ENCODE data around the gene FAM76B.

FAM76B gene

DNA sequence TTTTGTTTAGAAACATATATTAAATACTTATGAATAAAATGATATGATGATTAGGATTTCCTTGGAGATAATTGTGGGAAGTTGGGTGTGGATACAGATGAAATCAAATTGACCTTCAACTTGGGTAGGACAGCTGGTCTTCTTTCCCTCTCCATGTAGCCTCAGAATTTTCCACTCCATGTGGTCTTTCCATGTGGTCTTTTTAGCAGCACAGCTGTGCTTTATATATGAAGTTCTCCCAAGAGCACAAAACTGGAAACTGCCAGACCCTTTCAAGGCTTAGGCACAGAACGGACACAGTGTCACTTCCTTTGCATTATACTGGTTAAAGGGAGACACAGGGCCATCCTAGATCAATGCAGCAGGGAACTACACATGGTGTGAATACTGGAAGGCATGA, 28.6 kb downstream of the FAM76B start:
- Mint-ChIP-seq H3K27ac (peak overlapping the region in 2 of 3 experiments; percentile 11 to 75), H3K27me3 (ENCODE audit: low read depth) (no peaks in the 10 kb centered on the region), H3K4me3 (no peak overlapping the region), H3K36me3 (ENCODE audit: low read depth) (no peaks in the 10 kb centered on the region), H3K4me1 (peaks cover 5% of the 10 kb centered on the region), H3K9me3 (peaks cover 2% of the 10 kb centered on the region)
- TF ChIP-seq, protein P1, sequence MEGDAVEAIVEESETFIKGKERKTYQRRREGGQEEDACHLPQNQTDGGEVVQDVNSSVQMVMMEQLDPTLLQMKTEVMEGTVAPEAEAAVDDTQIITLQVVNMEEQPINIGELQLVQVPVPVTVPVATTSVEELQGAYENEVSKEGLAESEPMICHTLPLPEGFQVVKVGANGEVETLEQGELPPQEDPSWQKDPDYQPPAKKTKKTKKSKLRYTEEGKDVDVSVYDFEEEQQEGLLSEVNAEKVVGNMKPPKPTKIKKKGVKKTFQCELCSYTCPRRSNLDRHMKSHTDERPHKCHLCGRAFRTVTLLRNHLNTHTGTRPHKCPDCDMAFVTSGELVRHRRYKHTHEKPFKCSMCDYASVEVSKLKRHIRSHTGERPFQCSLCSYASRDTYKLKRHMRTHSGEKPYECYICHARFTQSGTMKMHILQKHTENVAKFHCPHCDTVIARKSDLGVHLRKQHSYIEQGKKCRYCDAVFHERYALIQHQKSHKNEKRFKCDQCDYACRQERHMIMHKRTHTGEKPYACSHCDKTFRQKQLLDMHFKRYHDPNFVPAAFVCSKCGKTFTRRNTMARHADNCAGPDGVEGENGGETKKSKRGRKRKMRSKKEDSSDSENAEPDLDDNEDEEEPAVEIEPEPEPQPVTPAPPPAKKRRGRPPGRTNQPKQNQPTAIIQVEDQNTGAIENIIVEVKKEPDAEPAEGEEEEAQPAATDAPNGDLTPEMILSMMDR (IDR thresholded peaks at IDR 0.05; ENCODE audit: unreplicated experiment in 3 of 3): no peak

GRCh38 chr11:95751515-95751914, 38.1 kb downstream of the FAM76B start:
- Mint-ChIP-seq H3K9me3 (no peaks in the 10 kb centered on the region), H3K27ac (no peak overlapping the region), H3K4me1 (no peaks in the 10 kb centered on the region), H3K36me3 (ENCODE audit: low read depth) (no peaks in the 10 kb centered on the region), H3K4me3 (no peak overlapping the region), H3K27me3 (ENCODE audit: low read depth) (no peaks in the 10 kb centered on the region)
- TF ChIP-seq, protein P1 (IDR thresholded peaks at IDR 0.05; ENCODE audit: unreplicated experiment in 3 of 3): no peak

GRCh38 chr11:95750101-95750500, 39.5 kb downstream of the FAM76B start:
- H3K27me3 Mint-ChIP-seq (ENCODE audit: low read depth): no peaks in the 10 kb centered on the region
- no peaks in the 10 kb centered on the region for H3K4me1 Mint-ChIP-seq
- no peak overlapping the region for H3K4me3 Mint-ChIP-seq
- no peaks in the 10 kb centered on the region for H3K36me3 Mint-ChIP-seq (ENCODE audit: low read depth)
- H3K27ac Mint-ChIP-seq: no peak overlapping the region
- no peaks in the 10 kb centered on the region for H3K9me3 Mint-ChIP-seq
- TF ChIP-seq, protein P1 (IDR thresholded peaks at IDR 0.05; ENCODE audit: unreplicated experiment in 3 of 3): no peak

GRCh38 chr11:95739108-95739938, 50.3 kb downstream of the FAM76B start:
- Mint-ChIP-seq H3K4me3 (no peak overlapping the region), H3K9me3 (no peaks in the 10 kb centered on the region), H3K27me3 (ENCODE audit: low read depth) (no peaks in the 10 kb centered on the region), H3K4me1 (peaks cover 24% of the 10 kb centered on the region), H3K27ac (no peak overlapping the region), H3K36me3 (ENCODE audit: low read depth) (no peaks in the 10 kb centered on the region)
- TF ChIP-seq, protein P1 (IDR thresholded peaks at IDR 0.05; ENCODE audit: unreplicated experiment in 3 of 3): no peak

DNA sequence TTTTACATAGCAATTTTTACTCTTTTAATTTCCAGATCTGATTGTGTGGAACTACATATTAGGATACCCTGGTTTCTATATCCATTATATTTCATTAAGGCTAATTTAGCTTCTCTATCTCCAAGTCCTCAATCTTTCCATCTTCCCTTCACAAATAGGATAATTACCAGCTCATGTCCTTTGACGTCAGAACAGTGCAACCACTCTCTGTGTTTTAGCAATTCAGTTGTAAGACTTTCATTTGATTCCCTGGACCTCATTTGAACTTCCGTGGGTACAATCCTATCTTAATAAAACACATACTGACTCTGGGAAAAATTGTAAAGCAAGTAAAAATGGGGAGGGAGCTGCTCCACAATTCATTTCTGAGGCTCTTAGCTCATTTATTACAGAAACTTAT, 52.8 kb downstream of the FAM76B start:
- H3K36me3 Mint-ChIP-seq (ENCODE audit: low read depth): no peaks in the 10 kb centered on the region
- no peak overlapping the region for H3K4me3 Mint-ChIP-seq
- TF ChIP-seq, protein P1 (IDR thresholded peaks at IDR 0.05; ENCODE audit: unreplicated experiment in 3 of 3): no peak
- H3K4me1 Mint-ChIP-seq: peaks cover 35% of the 10 kb centered on the region
- H3K9me3 Mint-ChIP-seq: no peaks in the 10 kb centered on the region
- no peaks in the 10 kb centered on the region for H3K27me3 Mint-ChIP-seq (ENCODE audit: low read depth)
- H3K27ac Mint-ChIP-seq: peak overlapping the region; percentile 2 to 24 (median 8)

DNA sequence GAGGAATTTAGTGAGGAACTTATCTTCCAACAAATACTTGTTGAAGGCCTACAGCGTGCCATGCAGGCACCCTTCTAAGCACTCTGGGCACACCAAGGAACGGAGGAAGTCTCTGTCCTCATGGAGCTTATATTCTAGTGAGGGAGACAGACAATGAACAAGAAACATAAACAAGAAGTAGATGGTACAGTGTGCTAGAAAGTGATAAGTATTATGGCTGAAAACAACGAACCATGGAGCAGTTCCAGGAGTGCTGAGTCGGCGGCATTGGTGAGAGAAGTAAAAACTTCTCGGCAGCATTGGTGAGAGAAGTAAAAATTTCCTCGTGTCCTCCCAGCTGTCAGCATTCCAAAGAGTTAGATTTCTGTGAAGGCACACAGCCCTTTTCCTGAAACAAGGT, 53.2 kb downstream of the FAM76B start:
- H3K9me3 Mint-ChIP-seq: no peaks in the 10 kb centered on the region
- H3K4me1 Mint-ChIP-seq: peaks cover 35% of the 10 kb centered on the region
- H3K36me3 Mint-ChIP-seq (ENCODE audit: low read depth): no peaks in the 10 kb centered on the region
- H3K27ac Mint-ChIP-seq: peak overlapping the region; percentile 8 to 24 (median 15)
- no peak overlapping the region for H3K4me3 Mint-ChIP-seq
- TF ChIP-seq, protein P1 (IDR thresholded peaks at IDR 0.05; ENCODE audit: unreplicated experiment in 3 of 3): no peak
- H3K27me3 Mint-ChIP-seq (ENCODE audit: low read depth): no peaks in the 10 kb centered on the region
